Upper lobe of right lung (tissue), 1 donor: ENCODE results near the gene SUN5. TPM values are rescaled to one million over a fixed set of nuclear protein-coding genes. Genes with fewer than 3 reads are reported as not detected.

ENCODE experiments used
- ATAC-seq: fragments of 200-7000 bp; cut with Tn5 transposase; one replicate; pipeline ENCODE4 v1.9.1; 2020; ENCODE audit warnings: mild to moderate bottlenecking, moderate library complexity
- DNase-seq: peaks from one replicate; pipeline ENCODE4 v3.0.0-alpha.2; 2020
- H3K27ac ChIP-seq: fragments of 200-600 bp; one replicate; pipeline ENCODE4 v1.8.0; 2022
- H3K27me3 ChIP-seq: fragments of 200-600 bp; one replicate; pipeline ENCODE4 v1.8.0; 2022; ENCODE audit warnings: mild to moderate bottlenecking
- H3K36me3 ChIP-seq: fragments of 200-600 bp; one replicate; pipeline ENCODE4 v1.8.0; 2022
- H3K4me1 ChIP-seq: fragments of 200-600 bp; one replicate; pipeline ENCODE4 v1.8.0; 2022
- H3K4me3 ChIP-seq: fragments of 200-600 bp; one replicate; pipeline ENCODE4 v1.8.0; 2022; ENCODE audit warnings: mild to moderate bottlenecking
- H3K9me3 ChIP-seq: fragments of 200-600 bp; one replicate; pipeline ENCODE4 v1.8.0; 2022
- CTCF ChIP-seq: fragments of 200-600 bp; IDR thresholded peaks from one replicate; pipeline ENCODE4 v1.8.0; 2022; ENCODE audit warnings: antibody characterized with exemption
- intact Hi-C: fragments of 100-400 bp; cut with DNase I; formaldehyde crosslinking; loops from one replicate; pipeline ENCODE4 v1.11.0; 2022
- total RNA-seq: library from RNA; stranded (reverse); fragmentation: NEBNext Ultra II Directional; extraction: Animal tissue kit (Norgen Biotek cat#: 25700); gene quantifications from one replicate; pipeline ENCODE4 v1.2.1, GENCODE V29; 2021
- donor health status: DM: no; HTN: yes; CAD: no; lungs with severe emphysema.

The SUN5 gene
- total RNA-seq, 1 donor from 2014 or later = not detected

- no peak for DNase-seq
- Histone ChIP-seq H3K27ac (no peak overlapping the region), H3K4me1 (no peaks in the 10 kb centered on the region), H3K4me3 (no peak overlapping the region), H3K27me3 (no peaks in the 10 kb centered on the region), H3K36me3 (no peaks in the 10 kb centered on the region), H3K9me3 (no peaks in the 10 kb centered on the region)
- intact Hi-C loops = no loop called here
- no peak for TF ChIP-seq CTCF
- no peak for ATAC-seq
Observed at GRCh38 chr20:32943490-32944052, 60.7 kb downstream of the SUN5 start.

GRCh38 chr20:32941155-32941885 is 62.9 kb downstream of the SUN5 start:
- no peaks in the 10 kb centered on the region for H3K27me3 ChIP-seq
- no peak overlapping the region for H3K27ac ChIP-seq
- H3K4me3 ChIP-seq = no peak overlapping the region
- DNase-seq (no peak), ATAC-seq (no peak)
- H3K36me3 ChIP-seq = no peaks in the 10 kb centered on the region
- no peaks in the 10 kb centered on the region for H3K9me3 ChIP-seq
- no peak for TF ChIP-seq CTCF
- no peaks in the 10 kb centered on the region for H3K4me1 ChIP-seq
- intact Hi-C loops = no loop called here

DNA sequence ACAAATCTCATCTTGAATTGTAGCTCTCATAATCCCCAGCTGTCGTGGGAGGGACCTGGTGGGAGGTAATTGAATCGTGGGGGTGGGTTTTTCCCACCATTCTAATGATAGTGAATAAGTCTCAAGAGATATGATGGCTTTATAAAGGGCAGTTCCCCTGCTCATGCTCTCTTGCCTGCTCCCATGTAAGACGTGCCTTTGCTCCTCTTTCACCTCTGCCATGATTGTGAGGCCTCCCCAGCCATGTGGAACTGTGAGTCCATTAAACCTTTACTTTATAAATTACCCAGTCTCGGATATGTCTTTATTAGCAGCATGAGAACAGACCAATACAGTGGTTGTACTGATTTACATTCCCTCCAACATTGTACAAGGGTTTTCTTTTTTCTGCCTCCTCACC is 69.7 kb downstream of the SUN5 start:
- no peaks in the 10 kb centered on the region for H3K36me3 ChIP-seq
- no peak for DNase-seq
- no peaks in the 10 kb centered on the region for H3K4me1 ChIP-seq
- H3K9me3 ChIP-seq = no peaks in the 10 kb centered on the region
- no peak for TF ChIP-seq CTCF
- H3K4me3 ChIP-seq = no peak overlapping the region
- ATAC-seq = no peak
- H3K27me3 ChIP-seq = no peaks in the 10 kb centered on the region
- intact Hi-C loops = no loop called here
- no peak overlapping the region for H3K27ac ChIP-seq

Other genes starting within 250 kb of the SUN5 start
- gene DNMT3B, start 242.0 kb downstream of the SUN5 start, total RNA-seq = 0.84 TPM
- gene MAPRE1, start 184.5 kb downstream of the SUN5 start, total RNA-seq = 88.5 TPM
- 0.72 TPM for gene EFCAB8, start 145.5 kb downstream of the SUN5 start, total RNA-seq
- gene BPIFB2, start 3.3 kb upstream of the SUN5 start, total RNA-seq = not detected
- gene BPIFB6, start 27.2 kb upstream of the SUN5 start, total RNA-seq = not detected
- gene BPIFB3, start 49.5 kb upstream of the SUN5 start, total RNA-seq = not detected
- gene BPIFB4, start 75.2 kb upstream of the SUN5 start, total RNA-seq = not detected
- not detected for gene BPIFA2, start 163.7 kb upstream of the SUN5 start, total RNA-seq
- gene BPIFA3, start 212.9 kb upstream of the SUN5 start, total RNA-seq = not detected
- not detected for gene BPIFA1, start 231.6 kb upstream of the SUN5 start, total RNA-seq